Astrocyte (in vitro differentiated cells and primary cell): ENCODE measurements around the gene PRAC1.
A peak's percentile ranks its signal among the peaks of the same experiment; 100 is the strongest.

ENCODE experiments used
- EZH2 ChIP-seq: IDR thresholded peaks from 2 replicates; pipeline ENCODE4 v1.6.1; 2012; ENCODE audit warnings: mild to moderate bottlenecking, low read length, inconsistent platforms; ENCODE audit not compliant: insufficient read depth
- TF ChIP-seq, protein P1 (sequence below): IDR thresholded peaks from 2 replicates; pipeline ENCODE4 v1.5.1; 2011; ENCODE audit warnings: low read depth, mild to moderate bottlenecking, inconsistent platforms, low read length, moderate library complexity; ENCODE audit not compliant: insufficient read depth

DNA sequence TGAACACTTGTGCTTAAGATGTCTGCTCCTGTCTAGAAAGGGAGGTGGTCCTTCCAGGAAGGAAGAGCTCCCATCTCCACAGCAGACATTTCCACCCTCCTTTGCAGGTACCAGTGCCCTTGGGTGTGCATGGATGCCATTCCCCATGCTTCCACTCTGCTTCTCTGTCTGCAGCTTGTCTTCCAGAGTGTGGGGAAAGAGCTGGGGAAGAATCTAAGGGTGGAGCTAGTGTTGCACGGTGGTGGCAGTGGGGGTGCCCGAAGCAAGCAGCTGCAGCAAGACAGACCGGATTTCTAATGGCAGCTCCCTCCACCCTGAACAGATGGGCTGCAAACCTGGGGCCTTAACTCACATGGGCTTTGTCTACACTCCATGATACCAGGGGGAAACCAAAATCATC lies 28.9 kb upstream of the PRAC1 start:
- TF ChIP-seq, protein P1, sequence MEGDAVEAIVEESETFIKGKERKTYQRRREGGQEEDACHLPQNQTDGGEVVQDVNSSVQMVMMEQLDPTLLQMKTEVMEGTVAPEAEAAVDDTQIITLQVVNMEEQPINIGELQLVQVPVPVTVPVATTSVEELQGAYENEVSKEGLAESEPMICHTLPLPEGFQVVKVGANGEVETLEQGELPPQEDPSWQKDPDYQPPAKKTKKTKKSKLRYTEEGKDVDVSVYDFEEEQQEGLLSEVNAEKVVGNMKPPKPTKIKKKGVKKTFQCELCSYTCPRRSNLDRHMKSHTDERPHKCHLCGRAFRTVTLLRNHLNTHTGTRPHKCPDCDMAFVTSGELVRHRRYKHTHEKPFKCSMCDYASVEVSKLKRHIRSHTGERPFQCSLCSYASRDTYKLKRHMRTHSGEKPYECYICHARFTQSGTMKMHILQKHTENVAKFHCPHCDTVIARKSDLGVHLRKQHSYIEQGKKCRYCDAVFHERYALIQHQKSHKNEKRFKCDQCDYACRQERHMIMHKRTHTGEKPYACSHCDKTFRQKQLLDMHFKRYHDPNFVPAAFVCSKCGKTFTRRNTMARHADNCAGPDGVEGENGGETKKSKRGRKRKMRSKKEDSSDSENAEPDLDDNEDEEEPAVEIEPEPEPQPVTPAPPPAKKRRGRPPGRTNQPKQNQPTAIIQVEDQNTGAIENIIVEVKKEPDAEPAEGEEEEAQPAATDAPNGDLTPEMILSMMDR = no peak
- TF ChIP-seq EZH2 = peak; percentile 3
